Motor neuron (in vitro differentiated cells): Measurements from ENCODE around the gene CCDC196. TPM values are rescaled to one million over a fixed set of nuclear protein-coding genes. Genes with fewer than 3 reads are reported as not detected.
A peak's percentile ranks its signal among the peaks of the same experiment; 100 is the strongest.
"Not testable (repeated sequence)": the region's sequence is repeated elsewhere in the genome, so short reads cannot be mapped to it uniquely, and the experiment has no call there.

Experiments used
- ATAC-seq, 8 experiments: fragments of 200-7000 bp; cut with Tn5 transposase; replicated peaks in 6 of 8; 2 replicates each; pipeline ENCODE4 v1.8.0; 2021; ENCODE audit warnings: mild to moderate bottlenecking in 8 of 8, moderate library complexity in 8 of 8
- H3K27ac ChIP-seq, 2 donors: fragments of 250-450 bp; sonication (Bioruptor Pico); 2 replicates each; pipeline ENCODE4 v1.9.0; 2021; ENCODE audit warnings: antibody characterized with exemption in 2 of 2, mild to moderate bottlenecking in 2 of 2, moderate library complexity in 1 of 2
- H3K4me1 ChIP-seq, 2 donors: fragments of 250-450 bp; sonication (Bioruptor Pico); replicated peaks in 1 of 2; 2 replicates each; pipeline ENCODE4 v1.6.1; 2021; ENCODE audit warnings: antibody characterized with exemption in 2 of 2, mild to moderate bottlenecking in 2 of 2, moderate library complexity in 1 of 2
- H3K4me3 ChIP-seq, 5 donors: fragments of 250-450 bp; sonication (Bioruptor Pico); 2 replicates each; pipeline ENCODE4 v1.9.0; 2021; ENCODE audit warnings: antibody characterized with exemption in 5 of 5, mild to moderate bottlenecking in 5 of 5, moderate library complexity in 4 of 5
- WGBS, 10 experiments: fragments of 450-650 bp; shearing (Covaris generic); methylation state at CpG; one replicate each; pipeline ENCODE4 v1.0.0; 2022; 5-methylcytosine and 5-hydroxymethylcytosine counted together
- in situ Hi-C, 9 experiments: fragments of 400-800 bp; cut with MboI; loops; one replicate each; pipeline ENCODE4 v1.15.0; 2021; ENCODE audit warnings: low sequenced_read_pairs in 9 of 9, low pct_unique_long_range_greater_than_20kb in 2 of 9; ENCODE audit not compliant: unreplicated experiment in 9 of 9
- total RNA-seq, 8 experiments: library from RNA; unstranded; fragments of 300-600 nt; gene quantifications; 2 replicates each; pipeline versions ENCODE4 v1.2.3 to v1.2.4, GENCODE V29; 2022

Gene CCDC196
- total RNA-seq, 8 experiments from 2014 or later: 0.11 to 1.1 (median 0.37) TPM; not detected in 1

GRCh38 chr14:66502836-66503235, 16.7 kb downstream of the CCDC196 start:
- ATAC-seq, in situ Hi-C loops: not testable (repeated sequence)

GRCh38 chr14:66503532-66503931, 17.4 kb downstream of the CCDC196 start:
- in situ Hi-C loops: no loop called here
- H3K27ac ChIP-seq: no peak overlapping the region
- WGBS, 10 experiments: 33 to 100% (median 90%) methylated on average over 1 of the region's 1 CpG; no CpG with 5 or more reads in 4 of the 10 experiments
- H3K4me1 ChIP-seq: peaks cover 0 to 3% of the 10 kb centered on the region in 2 donors
- no peak for ATAC-seq
- no peak overlapping the region for H3K4me3 ChIP-seq

More at GRCh38 chr14:66502836-66503235, 16.7 kb downstream of the CCDC196 start:
- 50 to 100% (median 84%) methylated on average over 1 to 5 of the region's 5 CpGs; no CpG with 5 or more reads in 2 of the 10 experiments for WGBS, 10 experiments
- not testable (repeated sequence) for H3K4me3 ChIP-seq, H3K27ac ChIP-seq, H3K4me1 ChIP-seq

GRCh38 chr14:66507181-66507721, 21.1 kb downstream of the CCDC196 start:
- 0 to 31% (median 6%) methylated on average over 3 to 14 of the region's 23 CpGs for WGBS, 10 experiments
- peak; percentile 17 to 54 (median 43) for ATAC-seq
- in situ Hi-C loops: no loop called here
- H3K27ac ChIP-seq: peak overlapping the region; percentile 83 to 88
- peaks cover 3 to 9% of the 10 kb centered on the region in 2 donors for H3K4me1 ChIP-seq
- peak overlapping the region; percentile 59 to 85 (median 69) for H3K4me3 ChIP-seq

- 0% methylated on average over 1 to 6 of the region's 91 CpGs; no CpG with 5 or more reads in 6 of the 10 experiments for WGBS, 10 experiments
- H3K4me3 ChIP-seq: peak within 1 kb of the TSS; percentile 59 to 85 (median 69)
- ATAC-seq: peak; percentile 91 to 95 (median 94)
- in situ Hi-C loops: no loop called here
- peak within 1 kb of the TSS; percentile 83 to 88 for H3K27ac ChIP-seq
- peaks cover 3 to 9% of the 10 kb centered on the region in 2 donors for H3K4me1 ChIP-seq
Observed at GRCh38 chr14:66507722-66508546, 21.8 kb downstream of the CCDC196 start, which contains the start of gene GPHN. GPHN (plus strand) TSS chr14:66508147.

GRCh38 chr14:66508547-66508845, 22.3 kb downstream of the CCDC196 start:
- Histone ChIP-seq H3K27ac (peak overlapping the region; percentile 83 to 88), H3K4me3 (peak overlapping the region; percentile 59 to 85 (median 69)), H3K4me1 (peaks cover 3 to 9% of the 10 kb centered on the region in 2 donors)
- WGBS, 10 experiments: no CpG with 5 or more reads among the region's 19 CpGs
- in situ Hi-C loops: no loop called here
- ATAC-seq: no peak

GRCh38 chr14:66508846-66509621, 22.9 kb downstream of the CCDC196 start:
- in situ Hi-C loops: no loop called here
- H3K4me3 ChIP-seq: peak overlapping the region; percentile 59 to 85 (median 69)
- H3K27ac ChIP-seq: peak overlapping the region; percentile 83 to 88
- peak; percentile 0 to 12 (median 4) for ATAC-seq
- H3K4me1 ChIP-seq: peaks cover 3 to 9% of the 10 kb centered on the region in 2 donors
- WGBS, 10 experiments: 0 to 20% (median 0%) methylated on average over 1 to 11 of the region's 57 CpGs

- WGBS, 10 experiments: 16 to 79% (median 36%) methylated on average over 1 to 4 of the region's 4 CpGs
- Histone ChIP-seq H3K4me3 (peak overlapping the region; percentile 59 to 85 (median 69)), H3K4me1 (peaks cover 3 to 9% of the 10 kb centered on the region in 2 donors), H3K27ac (no peak overlapping the region)
- in situ Hi-C loops: no loop called here
- no peak for ATAC-seq
Observed at GRCh38 chr14:66509874-66510273, 23.7 kb downstream of the CCDC196 start.

GRCh38 chr14:66511849-66512248, 25.7 kb downstream of the CCDC196 start:
- no peak for ATAC-seq
- Histone ChIP-seq H3K27ac (no peak overlapping the region), H3K4me1 (peaks cover 0 to 9% of the 10 kb centered on the region in 2 donors), H3K4me3 (no peak overlapping the region)
- in situ Hi-C loops: no loop called here
- 42 to 100% (median 100%) methylated on average over 1 of the region's 1 CpG; no CpG with 5 or more reads in 2 of the 10 experiments for WGBS, 10 experiments

GRCh38 chr14:66514213-66514612, 28.0 kb downstream of the CCDC196 start:
- WGBS, 10 experiments: 53 to 100% (median 93%) methylated on average over 1 to 2 of the region's 2 CpGs; no CpG with 5 or more reads in 2 of the 10 experiments

GRCh38 chr14:66530526-66530925, 44.4 kb downstream of the CCDC196 start:
- Histone ChIP-seq H3K4me3 (no peak overlapping the region), H3K27ac (no peak overlapping the region), H3K4me1 (no peaks in the 10 kb centered on the region)
- in situ Hi-C loops: no loop called here
- 60 to 100% (median 92%) methylated on average over 1 to 5 of the region's 9 CpGs; no CpG with 5 or more reads in 2 of the 10 experiments for WGBS, 10 experiments
- peak in 2 of 8 experiments; percentile 26 to 41 for ATAC-seq

More at GRCh38 chr14:66514213-66514612, 28.0 kb downstream of the CCDC196 start:
- Histone ChIP-seq H3K27ac (no peak overlapping the region), H3K4me3 (no peak overlapping the region), H3K4me1 (peaks cover 0 to 9% of the 10 kb centered on the region in 2 donors)
- no peak for ATAC-seq
- in situ Hi-C loops: no loop called here

GRCh38 chr14:66539034-66539433, 52.9 kb downstream of the CCDC196 start:
- Histone ChIP-seq H3K4me3 (no peak overlapping the region), H3K4me1 (no peaks in the 10 kb centered on the region), H3K27ac (no peak overlapping the region)
- in situ Hi-C loops: no loop called here
- WGBS, 10 experiments: 60 to 100% (median 80%) methylated on average over 1 to 3 of the region's 3 CpGs; no CpG with 5 or more reads in 1 of the 10 experiments
- ATAC-seq: no peak

- H3K4me3 ChIP-seq: no peak overlapping the region
- H3K4me1 ChIP-seq: no peaks in the 10 kb centered on the region
- ATAC-seq: no peak
- H3K27ac ChIP-seq: no peak overlapping the region
- WGBS, 10 experiments: 0 to 100% (median 83%) methylated on average over 1 of the region's 1 CpG; no CpG with 5 or more reads in 3 of the 10 experiments
- in situ Hi-C loops: no loop called here
Observed at GRCh38 chr14:66540038-66540437, 53.9 kb downstream of the CCDC196 start.

- in situ Hi-C loops: no loop called here
- no peak overlapping the region for H3K4me3 ChIP-seq
- no peaks in the 10 kb centered on the region for H3K4me1 ChIP-seq
- no peak overlapping the region for H3K27ac ChIP-seq
- no peak for ATAC-seq
- WGBS, 10 experiments: 35 to 100% (median 92%) methylated on average over 1 to 3 of the region's 3 CpGs
Observed at GRCh38 chr14:66541627-66542026, 55.5 kb downstream of the CCDC196 start.
